ENCODE data around the gene TLE2.

- no peak for TF ChIP-seq CTCF (IDR thresholded peaks at IDR 0.05)
- TF ChIP-seq POLR2A (IDR thresholded peaks at IDR 0.05): no peak
These were observed 1.8 kb downstream of the TLE2 start for GRCh38 chr19:3027292-3027691.
